Right renal pelvis (tissue), 4 donors: ENCODE data around the gene TSNAXIP1. TPM values are rescaled to one million over a fixed set of nuclear protein-coding genes. Genes with fewer than 3 reads are reported as not detected.
"Not testable (repeated sequence)": the region's sequence is repeated elsewhere in the genome, so short reads cannot be mapped to it uniquely, and the experiment has no call there.

Experiments used
- DNase-seq, 4 donors: peaks; one replicate each; pipeline ENCODE4 v3.0.0-alpha.2; 2013; ENCODE audit warnings: low read depth in 4 of 4, low spot score in 3 of 4, missing footprints in 1 of 4
- polyA plus RNA-seq, 4 donors: library from polyadenylated mRNA; unstranded; fragments of 120-200 nt; gene quantifications; one replicate each; pipeline ENCODE4 v1.2.1, GENCODE V29; 2013; ENCODE audit not compliant: insufficient read length in 4 of 4

The TSNAXIP1 gene
- polyA plus RNA-seq, 4 donors = 7.3 to 9.0 (median 7.7) TPM

- no peak for DNase-seq
These were observed 26.3 kb downstream of the TSNAXIP1 start for GRCh38 chr16:67833030-67833414.

- peak; percentile 84 to 90 (median 88) for DNase-seq
These were observed 26.9 kb downstream of the TSNAXIP1 start for GRCh38 chr16:67833415-67834241.

GRCh38 chr16:67834242-67834614 is 27.5 kb downstream of the TSNAXIP1 start:
- no peak for DNase-seq

GRCh38 chr16:67837190-67837589 is 30.5 kb downstream of the TSNAXIP1 start:
- DNase-seq = not testable (repeated sequence)

- DNase-seq = no peak
These were observed 31.1 kb downstream of the TSNAXIP1 start for GRCh38 chr16:67837811-67838210.

- DNase-seq = no peak
These were observed 34.6 kb downstream of the TSNAXIP1 start for GRCh38 chr16:67841198-67841815.

GRCh38 chr16:67841816-67842508 is 35.3 kb downstream of the TSNAXIP1 start, which contains the start of gene THAP11:
THAP11 (plus strand) TSS chr16:67842320; CDS start chr16:67842555, 235 bp downstream.
- peak; percentile 94 to 99 (median 95) for DNase-seq

GRCh38 chr16:67842509-67843342 is 36.0 kb downstream of the TSNAXIP1 start:
- no peak for DNase-seq

- DNase-seq = no peak
These were observed 36.7 kb downstream of the TSNAXIP1 start for GRCh38 chr16:67843343-67843765.

GRCh38 chr16:67844497-67844896 is 37.8 kb downstream of the TSNAXIP1 start:
- no peak for DNase-seq

- DNase-seq = no peak
These were observed 38.8 kb downstream of the TSNAXIP1 start for GRCh38 chr16:67845291-67846062.

- no peak for DNase-seq
These were observed 39.3 kb downstream of the TSNAXIP1 start for GRCh38 chr16:67846063-67846319.

- peak; percentile 93 to 95 (median 94) for DNase-seq
These were observed 39.8 kb downstream of the TSNAXIP1 start, which contains the start of gene NUTF2 for GRCh38 chr16:67846320-67847063. NUTF2 (plus strand) TSS chr16:67846933; CDS start chr16:67865131, 18,198 bp downstream.

GRCh38 chr16:67847064-67847861 is 40.6 kb downstream of the TSNAXIP1 start, which contains the start of gene CENPT:
CENPT (minus strand) TSS chr16:67847693; CDS start chr16:67833859, 13,834 bp downstream.
- DNase-seq = no peak

- no peak for DNase-seq
These were observed 41.4 kb downstream of the TSNAXIP1 start for GRCh38 chr16:67848118-67848517.

- no peak for DNase-seq
These were observed 47.0 kb downstream of the TSNAXIP1 start for GRCh38 chr16:67853670-67854069.

- no peak for DNase-seq
These were observed 49.1 kb downstream of the TSNAXIP1 start for GRCh38 chr16:67855789-67856188.

GRCh38 chr16:67856927-67857546 is 50.3 kb downstream of the TSNAXIP1 start:
- DNase-seq = no peak
